ENCODE data around the gene PCDH19.
"Not testable (repeated sequence)": the region's sequence is repeated elsewhere in the genome, so short reads cannot be mapped to it uniquely, and the experiment has no call there.

Gene PCDH19, protein sequence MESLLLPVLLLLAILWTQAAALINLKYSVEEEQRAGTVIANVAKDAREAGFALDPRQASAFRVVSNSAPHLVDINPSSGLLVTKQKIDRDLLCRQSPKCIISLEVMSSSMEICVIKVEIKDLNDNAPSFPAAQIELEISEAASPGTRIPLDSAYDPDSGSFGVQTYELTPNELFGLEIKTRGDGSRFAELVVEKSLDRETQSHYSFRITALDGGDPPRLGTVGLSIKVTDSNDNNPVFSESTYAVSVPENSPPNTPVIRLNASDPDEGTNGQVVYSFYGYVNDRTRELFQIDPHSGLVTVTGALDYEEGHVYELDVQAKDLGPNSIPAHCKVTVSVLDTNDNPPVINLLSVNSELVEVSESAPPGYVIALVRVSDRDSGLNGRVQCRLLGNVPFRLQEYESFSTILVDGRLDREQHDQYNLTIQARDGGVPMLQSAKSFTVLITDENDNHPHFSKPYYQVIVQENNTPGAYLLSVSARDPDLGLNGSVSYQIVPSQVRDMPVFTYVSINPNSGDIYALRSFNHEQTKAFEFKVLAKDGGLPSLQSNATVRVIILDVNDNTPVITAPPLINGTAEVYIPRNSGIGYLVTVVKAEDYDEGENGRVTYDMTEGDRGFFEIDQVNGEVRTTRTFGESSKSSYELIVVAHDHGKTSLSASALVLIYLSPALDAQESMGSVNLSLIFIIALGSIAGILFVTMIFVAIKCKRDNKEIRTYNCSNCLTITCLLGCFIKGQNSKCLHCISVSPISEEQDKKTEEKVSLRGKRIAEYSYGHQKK (N-terminal part only)

DNA sequence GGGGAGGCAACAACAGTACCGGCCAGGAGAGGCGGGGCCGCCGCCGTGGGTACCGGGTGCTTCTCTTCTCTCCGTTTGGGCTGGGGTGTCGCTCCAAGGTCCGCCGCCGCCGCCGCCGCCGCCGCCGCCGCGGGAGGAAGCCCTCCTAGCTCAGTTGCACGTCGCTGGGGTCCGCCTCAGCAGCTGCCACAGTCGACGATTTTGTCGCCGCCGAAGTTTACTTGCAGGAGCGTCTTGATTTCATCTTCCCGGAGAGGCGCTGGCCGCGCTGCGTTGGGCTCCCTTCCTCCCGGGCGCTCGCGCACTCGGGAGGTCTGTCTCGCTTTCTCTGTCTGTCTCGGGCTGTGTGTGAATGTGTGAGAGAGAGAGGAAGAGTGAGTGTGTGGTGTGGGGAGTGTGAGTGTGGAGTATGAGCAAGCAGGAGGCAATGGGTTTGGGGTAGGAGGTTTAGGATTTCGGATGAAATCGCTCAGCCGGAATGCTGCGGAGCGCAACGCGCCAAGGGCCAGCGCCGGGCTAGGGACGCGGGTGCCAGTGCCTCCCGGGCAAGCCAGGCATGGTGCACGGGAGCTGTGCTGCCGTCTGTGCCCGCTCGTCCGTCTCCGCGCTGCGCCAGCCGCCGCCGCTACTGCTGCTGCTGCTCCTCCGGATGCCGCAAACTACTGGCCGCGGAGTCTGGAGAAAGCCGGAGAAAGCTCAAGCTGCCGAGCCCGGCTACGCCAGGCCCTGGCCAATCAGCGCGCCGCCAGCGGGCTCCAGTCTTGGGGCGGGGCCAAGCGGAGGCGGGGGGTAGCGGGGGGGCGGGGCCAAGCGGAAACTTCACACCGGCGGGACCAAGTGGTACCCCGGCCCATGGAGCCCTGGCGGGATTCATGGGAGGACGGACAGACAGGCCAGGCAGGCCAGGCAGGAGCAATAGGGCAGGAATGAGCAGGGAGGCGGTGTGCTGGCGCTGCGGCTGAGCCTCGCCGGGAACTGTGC is at the start of gene PCDH19:
PCDH19 (minus strand) TSS at position 664 of the 981 bp plus-strand sequence. CDS start 1,676 bp downstream, outside the sequence.
- DNase-seq (ENCODE audit: low spot score) = peak; percentile 21

- peak; percentile 29 for DNase-seq (ENCODE audit: low spot score)
Measured at GRCh38 chrX:100449696-100450608, 39.9 kb upstream of the PCDH19 start.

DNA sequence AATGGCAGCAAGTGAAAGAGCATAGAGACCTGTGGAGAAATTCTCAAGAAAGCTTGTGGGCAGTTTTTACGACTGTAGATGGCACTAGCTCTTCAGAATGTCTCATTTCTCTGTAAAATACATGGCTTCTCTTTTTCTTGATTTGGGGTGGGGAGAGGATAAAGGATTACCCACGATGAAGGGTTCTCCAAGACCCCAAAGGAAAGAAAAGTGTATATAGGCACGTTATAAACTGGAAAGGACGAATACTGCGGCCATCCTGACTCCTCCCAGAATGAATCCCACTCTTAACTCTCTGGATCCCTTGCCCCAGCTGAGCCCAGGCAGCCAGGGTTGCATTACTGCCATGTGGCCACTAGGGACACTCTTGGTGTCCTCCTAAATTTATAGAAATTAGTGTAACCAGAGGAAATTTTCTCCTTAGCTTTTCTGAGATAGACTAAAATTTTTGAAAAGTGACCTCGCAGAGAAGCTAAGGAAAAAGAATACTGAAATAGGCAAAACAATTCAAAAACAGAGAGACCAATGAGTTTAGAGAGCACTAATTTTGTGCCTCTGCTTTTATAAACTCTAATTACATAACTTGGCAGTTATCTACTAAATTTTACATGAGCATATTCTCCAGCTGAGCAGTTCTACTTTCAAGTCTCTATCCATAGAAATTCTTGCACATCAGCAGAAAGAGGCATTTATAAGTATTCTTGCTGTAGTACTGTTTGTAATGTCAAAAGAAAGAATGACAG is 37.8 kb upstream of the PCDH19 start:
- peak; percentile 21 for DNase-seq (ENCODE audit: low spot score)

DNA sequence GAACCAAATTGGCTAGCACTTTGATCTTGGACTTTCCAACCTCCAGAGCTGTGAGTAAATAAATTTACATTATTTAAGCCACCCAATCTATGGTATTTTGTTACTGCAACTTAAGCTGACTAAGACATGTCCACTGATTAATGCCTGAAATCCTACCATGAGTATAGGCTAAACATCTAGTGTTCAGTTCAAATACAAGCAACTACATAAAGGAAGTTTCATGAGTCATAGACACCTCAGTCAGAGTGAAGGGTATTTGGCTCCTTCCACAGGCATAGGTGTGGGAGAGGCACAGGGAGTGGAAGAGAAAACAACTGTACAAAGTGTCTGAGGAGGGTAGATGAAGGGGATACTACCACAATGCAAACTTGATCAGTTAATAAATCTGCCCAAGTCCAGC is 35.5 kb upstream of the PCDH19 start:
- no peak for DNase-seq (ENCODE audit: low spot score)

DNA sequence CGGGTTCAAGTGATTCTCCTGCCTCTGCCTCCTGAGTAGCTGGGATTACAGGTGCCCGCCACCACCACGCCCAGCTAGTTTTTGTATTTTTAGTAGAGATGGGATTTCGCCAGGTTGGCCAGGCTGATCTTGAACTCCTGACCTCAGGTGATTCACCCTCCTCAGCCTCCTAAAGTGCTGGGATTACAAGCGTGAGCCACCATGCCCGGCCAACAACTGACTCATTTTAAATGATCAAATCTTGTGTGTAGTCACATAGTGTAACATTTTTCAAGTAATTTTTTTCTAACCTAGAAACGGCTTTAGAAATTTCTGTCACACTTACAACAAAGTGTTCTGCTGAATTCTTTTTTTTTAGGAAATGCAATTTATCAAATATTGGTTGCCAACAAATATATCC is 31.2 kb upstream of the PCDH19 start:
- not testable (repeated sequence) for DNase-seq (ENCODE audit: low spot score)

GRCh38 chrX:100440006-100440405 is 29.9 kb upstream of the PCDH19 start:
- no peak for DNase-seq (ENCODE audit: low spot score)

DNA sequence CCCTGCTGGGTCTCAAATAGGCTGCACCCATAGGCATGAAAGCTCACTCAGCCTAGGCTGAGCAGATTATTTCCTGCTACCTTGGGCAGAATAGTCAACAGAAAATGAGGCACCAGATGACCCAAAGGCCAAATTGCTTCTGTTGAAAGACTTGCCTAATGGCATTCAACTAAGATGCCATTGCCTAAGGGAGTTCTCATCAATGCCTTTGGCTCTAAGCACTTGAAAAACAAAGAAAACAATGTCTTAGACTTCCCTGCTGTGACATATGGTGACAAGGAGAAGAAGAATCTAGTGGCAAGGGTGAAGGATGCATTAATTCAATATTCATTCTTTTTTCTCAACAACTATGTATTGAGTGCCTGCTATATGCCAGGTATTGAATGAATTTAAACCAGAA is 25.7 kb upstream of the PCDH19 start:
- DNase-seq (ENCODE audit: low spot score) = no peak

- DNase-seq (ENCODE audit: low spot score) = no peak
Measured at GRCh38 chrX:100424012-100424411, 13.9 kb upstream of the PCDH19 start.

- DNase-seq (ENCODE audit: low spot score) = no peak
Measured at GRCh38 chrX:100418556-100418955, 8.5 kb upstream of the PCDH19 start.

GRCh38 chrX:100417681-100418080 is 7.6 kb upstream of the PCDH19 start:
- no peak for DNase-seq (ENCODE audit: low spot score)

- peak; percentile 70 for DNase-seq (ENCODE audit: low spot score)
Measured at GRCh38 chrX:100413229-100413628, 3.2 kb upstream of the PCDH19 start.

GRCh38 chrX:100411802-100412715 is 2.0 kb upstream of the PCDH19 start:
- no peak for DNase-seq (ENCODE audit: low spot score)

- DNase-seq (ENCODE audit: low spot score) = no peak
Measured at GRCh38 chrX:100410901-100411801, 1.1 kb upstream of the PCDH19 start.

GRCh38 chrX:100408713-100409609 is 1.1 kb downstream of the PCDH19 start:
- DNase-seq (ENCODE audit: low spot score) = no peak

DNA sequence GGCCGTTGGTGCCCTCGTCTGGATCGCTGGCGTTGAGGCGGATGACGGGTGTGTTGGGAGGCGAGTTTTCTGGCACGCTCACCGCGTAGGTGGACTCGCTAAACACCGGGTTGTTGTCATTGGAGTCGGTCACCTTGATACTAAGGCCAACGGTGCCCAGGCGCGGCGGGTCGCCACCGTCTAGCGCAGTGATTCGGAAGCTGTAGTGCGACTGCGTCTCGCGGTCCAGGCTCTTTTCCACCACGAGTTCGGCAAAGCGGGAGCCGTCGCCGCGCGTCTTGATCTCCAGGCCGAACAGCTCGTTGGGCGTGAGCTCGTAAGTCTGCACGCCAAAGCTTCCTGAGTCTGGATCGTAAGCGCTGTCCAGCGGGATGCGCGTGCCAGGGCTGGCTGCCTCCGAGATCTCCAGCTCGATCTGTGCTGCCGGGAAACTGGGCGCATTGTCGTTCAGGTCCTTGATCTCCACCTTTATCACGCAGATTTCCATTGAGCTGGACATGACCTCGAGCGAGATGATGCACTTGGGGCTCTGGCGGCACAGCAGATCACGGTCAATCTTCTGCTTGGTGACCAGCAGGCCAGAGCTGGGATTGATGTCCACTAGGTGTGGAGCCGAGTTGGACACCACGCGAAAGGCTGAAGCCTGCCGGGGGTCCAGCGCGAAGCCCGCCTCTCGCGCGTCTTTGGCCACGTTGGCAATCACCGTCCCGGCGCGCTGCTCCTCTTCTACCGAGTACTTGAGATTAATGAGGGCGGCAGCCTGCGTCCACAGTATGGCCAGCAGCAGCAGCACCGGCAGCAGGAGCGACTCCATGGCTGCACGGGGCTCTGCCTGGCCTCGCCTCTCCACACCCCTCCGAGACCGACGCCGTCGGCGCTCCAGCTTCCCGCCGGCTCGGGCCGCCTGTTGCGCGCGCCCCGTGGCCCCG is 2.0 kb downstream of the PCDH19 start:
- no peak for DNase-seq (ENCODE audit: low spot score)
